Skeletal muscle cell (primary cell): ENCODE results near the gene TNFSF10.
"Not testable (repeated sequence)": the region's sequence is repeated elsewhere in the genome, so short reads cannot be mapped to it uniquely, and the experiment has no call there.

Source experiments
- DNase-seq: peaks from one replicate; pipeline ENCODE4 v3.0.0-alpha.2; 2010; ENCODE audit warnings: low read depth
- H3K4me3 ChIP-seq: 2 replicates; pipeline ENCODE4 v1.5.1; 2011; ENCODE audit warnings: low read depth, mild to moderate bottlenecking, control low read depth, low read length, moderate library complexity

TNFSF10 gene

GRCh38 chr3:172522871-172523818, at the start of gene TNFSF10:
TNFSF10 (minus strand) TSS chr3:172523430; CDS start chr3:172523384, 46 bp downstream.
- no peak for DNase-seq

GRCh38 chr3:172569128-172570008, 46.1 kb upstream of the TNFSF10 start:
- DNase-seq = no peak

More at GRCh38 chr3:172522871-172523818, at the start of gene TNFSF10:
- peak within 1 kb of the TSS; percentile 10 for H3K4me3 ChIP-seq

DNA sequence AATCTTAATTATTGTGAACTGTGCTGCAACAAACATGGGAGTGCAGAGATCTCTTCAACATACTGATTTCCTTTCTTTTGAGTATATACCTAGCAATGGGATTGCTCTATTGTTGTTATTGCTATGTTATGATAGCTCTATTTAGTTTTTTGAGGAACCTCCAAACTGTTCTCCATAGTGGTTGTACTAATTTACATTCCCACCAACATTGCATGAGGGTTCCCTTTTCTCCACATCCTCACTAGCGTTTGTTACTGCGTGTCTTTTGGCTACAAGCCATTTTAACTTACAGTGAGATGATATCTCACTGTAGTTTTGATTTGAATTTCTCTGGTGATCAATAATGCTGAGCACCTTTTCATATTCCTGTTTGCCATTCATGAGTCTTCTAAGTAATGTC, 45.5 kb upstream of the TNFSF10 start:
- H3K4me3 ChIP-seq = no peak overlapping the region
- no peak for DNase-seq

More at GRCh38 chr3:172569128-172570008, 46.1 kb upstream of the TNFSF10 start:
- no peak overlapping the region for H3K4me3 ChIP-seq

GRCh38 chr3:172566785-172567184, 43.6 kb upstream of the TNFSF10 start:
- DNase-seq = not testable (repeated sequence)

DNA sequence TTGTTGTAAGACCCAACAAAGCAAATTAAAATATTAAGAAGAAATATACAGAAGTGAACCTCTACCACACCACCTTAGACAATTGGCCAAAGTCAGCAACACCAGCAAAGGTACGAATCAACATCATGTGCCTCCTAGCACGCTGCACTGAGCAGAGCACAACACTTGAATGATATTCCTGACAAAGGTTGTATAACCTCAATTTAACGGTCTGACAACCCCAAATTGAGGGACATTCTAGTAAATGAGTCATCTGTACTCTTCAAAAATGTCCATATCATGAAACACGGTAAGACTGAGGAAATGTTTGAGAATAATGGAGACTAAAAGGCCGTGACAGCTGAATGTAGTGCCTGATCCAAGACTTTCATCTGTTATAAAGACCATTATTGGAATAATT, 41.3 kb upstream of the TNFSF10 start:
- no peak for DNase-seq
- no peak overlapping the region for H3K4me3 ChIP-seq

More at GRCh38 chr3:172566785-172567184, 43.6 kb upstream of the TNFSF10 start:
- H3K4me3 ChIP-seq = not testable (repeated sequence)

GRCh38 chr3:172562871-172563865, 39.9 kb upstream of the TNFSF10 start:
- H3K4me3 ChIP-seq = no peak overlapping the region
- peak; percentile 83 for DNase-seq

DNA sequence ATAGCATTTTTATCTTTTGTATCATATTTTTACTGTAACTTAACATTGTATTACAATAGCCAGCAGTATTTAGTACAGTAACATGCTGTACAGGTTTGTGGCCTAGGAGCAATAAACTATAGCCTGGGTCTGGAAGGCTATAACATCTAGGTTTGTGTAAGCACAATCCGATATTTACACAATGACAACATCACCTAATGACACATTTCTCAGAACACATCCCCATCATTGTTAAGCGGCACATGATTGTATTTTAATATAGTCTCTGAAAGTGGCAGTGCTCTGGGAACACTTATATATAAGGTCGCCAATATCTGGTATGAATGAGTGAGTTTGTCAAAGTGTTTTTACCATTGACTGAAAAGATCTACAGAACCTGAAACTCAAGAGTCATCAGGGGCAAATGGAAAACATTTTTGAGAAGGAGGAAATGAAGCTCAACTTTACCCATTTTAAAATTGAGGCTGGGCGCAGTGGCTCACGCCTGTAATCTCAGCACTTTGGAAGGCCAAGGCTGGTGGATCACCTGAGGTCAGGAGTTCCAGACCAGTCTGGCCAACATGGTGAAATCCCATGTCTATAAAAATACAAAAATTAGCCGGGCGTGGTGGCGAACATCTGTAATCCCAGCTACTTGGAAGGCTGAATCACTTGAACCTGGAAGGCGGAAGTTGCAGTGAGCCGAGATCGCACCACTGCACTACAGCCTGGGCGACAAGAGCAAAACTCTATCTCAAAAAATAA, 38.8 kb upstream of the TNFSF10 start:
- no peak for DNase-seq
- H3K4me3 ChIP-seq = no peak overlapping the region

- no peak overlapping the region for H3K4me3 ChIP-seq
- no peak for DNase-seq
Observed at GRCh38 chr3:172560586-172560985, 37.4 kb upstream of the TNFSF10 start.

DNA sequence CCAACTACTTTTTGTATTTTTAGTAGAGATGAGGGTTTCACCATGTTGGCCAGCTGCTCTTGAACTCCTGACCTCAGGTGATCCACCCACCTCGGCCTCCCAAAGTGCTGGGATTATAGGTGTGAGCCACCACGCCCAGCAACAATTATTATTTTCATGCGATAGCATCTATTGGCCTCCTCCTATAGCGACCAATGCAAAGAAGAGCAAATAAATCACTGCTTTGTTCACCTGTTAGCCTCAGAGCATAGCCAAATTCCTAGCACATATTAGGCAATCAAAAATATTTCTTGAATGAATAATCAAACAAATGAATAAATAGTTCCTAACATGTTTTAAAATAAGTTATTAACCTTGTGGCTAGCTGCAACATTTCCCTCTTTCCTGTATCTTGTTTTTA, 36.8 kb upstream of the TNFSF10 start:
- H3K4me3 ChIP-seq = no peak overlapping the region
- no peak for DNase-seq

- DNase-seq = no peak
Observed at GRCh38 chr3:172559020-172559419, 35.8 kb upstream of the TNFSF10 start.

DNA sequence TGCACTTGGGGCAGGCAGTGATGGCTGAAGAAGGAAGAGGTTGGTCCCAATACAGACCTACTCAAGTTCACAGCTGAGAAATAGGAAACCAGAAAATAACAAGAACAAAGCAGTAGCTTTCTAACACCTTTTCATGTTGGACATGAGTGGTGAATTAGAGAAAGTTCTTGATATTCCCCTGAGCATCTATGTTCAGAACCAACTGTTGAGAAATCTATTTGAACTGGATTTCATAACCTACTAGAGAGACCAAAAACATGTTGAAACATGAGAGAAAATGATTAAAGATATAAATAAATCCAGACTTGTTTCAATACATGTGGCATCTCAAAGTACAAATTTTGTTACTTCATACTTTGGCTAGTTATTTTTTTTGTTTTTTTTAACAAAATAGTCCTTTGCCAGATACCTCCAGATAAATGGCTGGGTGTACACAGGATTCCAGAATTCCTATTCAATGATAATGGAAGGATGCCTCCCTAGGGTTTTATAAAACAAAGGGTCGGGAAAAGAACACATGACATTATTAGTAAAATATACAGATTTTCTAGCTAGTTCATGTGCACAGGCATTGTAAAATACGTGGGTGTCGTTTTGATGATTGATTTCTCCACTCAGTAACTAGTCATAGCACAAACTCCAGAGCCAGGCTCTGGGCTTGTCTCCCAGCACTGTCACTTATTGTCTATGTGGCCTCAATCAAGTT, 34.4 kb upstream of the TNFSF10 start:
- DNase-seq = peak; percentile 67
- no peak overlapping the region for H3K4me3 ChIP-seq

More at GRCh38 chr3:172559020-172559419, 35.8 kb upstream of the TNFSF10 start:
- no peak overlapping the region for H3K4me3 ChIP-seq

DNA sequence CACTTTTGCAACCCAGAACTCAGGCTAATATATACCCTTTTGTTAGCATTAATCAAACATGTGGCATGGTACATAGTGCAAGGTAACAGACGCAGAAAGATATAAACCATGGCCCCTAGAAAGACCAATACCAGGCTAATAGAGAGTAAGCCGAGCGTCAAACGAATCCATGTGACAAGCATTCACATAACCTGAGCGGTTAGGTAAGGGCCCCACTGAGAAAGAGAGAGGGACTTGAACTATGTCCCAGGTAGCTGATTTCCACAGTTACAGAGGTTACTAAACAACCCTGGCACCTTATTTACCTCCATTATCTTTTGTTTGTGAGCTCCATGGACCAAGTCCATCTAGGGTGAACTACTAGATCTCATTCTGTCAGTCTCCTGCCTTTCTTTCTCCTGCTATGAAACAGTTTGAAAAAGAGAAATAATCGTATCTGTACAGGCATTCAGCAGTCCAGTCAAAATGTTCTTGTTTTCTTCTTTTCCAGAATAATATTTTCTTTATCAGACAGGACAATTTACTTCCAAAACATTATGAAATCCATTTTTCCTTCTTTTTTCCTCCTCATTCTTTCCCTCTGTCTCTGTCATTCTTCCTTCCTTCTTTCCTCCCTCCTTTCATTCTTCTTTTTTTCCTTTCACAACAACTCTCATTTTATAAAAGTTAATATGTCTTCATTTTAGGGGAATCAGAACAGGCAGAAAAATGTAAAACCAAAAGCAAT, 30.5 kb upstream of the TNFSF10 start:
- no peak overlapping the region for H3K4me3 ChIP-seq
- no peak for DNase-seq

DNA sequence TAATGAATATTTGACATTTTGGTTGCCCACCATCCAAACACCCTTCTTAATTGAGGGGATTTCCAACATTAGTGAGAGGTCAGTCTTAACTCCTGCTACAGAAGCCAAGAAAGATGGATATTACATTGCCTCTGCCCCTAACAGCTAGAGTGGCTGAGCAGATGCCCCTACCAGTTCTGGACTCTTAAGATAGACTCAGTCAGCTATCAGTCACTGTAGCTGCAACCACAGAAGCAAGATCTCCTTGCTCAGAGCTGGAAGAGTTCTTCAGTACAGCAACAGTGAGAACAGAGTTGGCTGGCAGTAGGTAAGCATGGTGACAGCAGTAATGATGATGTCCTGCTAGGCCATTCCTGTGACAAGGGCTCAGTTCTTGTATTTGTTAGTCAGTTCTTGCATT, 29.4 kb upstream of the TNFSF10 start:
- no peak for DNase-seq

DNA sequence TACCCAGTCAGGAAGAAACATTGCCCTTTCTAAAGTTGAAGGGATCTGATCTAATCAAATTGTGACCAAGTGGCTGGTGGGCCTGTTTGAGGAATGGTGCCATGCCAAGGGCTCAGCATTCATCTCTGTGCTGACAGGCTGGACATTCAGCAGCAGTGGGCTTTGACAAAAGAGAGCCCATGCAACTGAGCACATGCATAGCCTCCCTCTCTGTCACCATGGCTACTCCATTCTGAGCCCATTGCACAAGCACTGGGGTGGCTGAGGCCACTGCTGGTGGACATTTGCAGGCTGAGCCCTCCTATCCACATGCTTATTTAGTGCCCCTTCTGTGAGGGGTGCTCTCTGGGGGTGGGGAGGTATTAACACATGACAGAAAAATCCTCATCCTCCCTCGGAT, 28.6 kb upstream of the TNFSF10 start:
- DNase-seq = no peak
- H3K4me3 ChIP-seq = no peak overlapping the region

More for the DNA sequence above, 29.4 kb upstream of the TNFSF10 start:
- H3K4me3 ChIP-seq = no peak overlapping the region

DNA sequence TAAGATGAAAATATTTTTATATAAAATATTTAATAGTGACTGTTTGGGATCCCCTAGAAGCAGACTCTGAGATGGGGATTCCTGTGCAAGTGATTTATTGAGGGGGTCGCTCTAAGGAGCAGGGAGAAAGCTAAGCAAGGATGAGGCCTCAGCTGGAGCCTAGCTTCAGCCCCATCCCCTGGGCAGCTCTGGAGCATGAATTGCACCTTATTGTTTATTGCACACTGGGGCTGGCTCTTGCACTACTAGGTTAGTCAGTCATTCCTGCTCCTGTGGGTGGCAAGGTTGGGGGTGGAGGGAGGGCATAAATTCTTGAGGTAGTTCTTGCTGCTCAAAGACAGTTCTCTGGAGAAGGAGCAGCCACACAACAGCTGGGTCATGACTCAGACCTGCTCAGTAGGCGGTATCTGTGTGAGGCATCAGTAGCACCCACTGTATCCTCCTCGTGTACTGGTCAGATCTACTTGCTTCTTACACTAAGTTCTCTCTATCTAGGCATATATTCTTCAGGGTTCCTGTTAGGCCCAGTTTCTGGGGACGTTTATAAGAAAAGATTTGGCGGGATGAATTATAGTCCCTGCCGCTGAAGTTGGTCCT, 27.2 kb upstream of the TNFSF10 start:
- no peak overlapping the region for H3K4me3 ChIP-seq
- DNase-seq = peak; percentile 92

DNA sequence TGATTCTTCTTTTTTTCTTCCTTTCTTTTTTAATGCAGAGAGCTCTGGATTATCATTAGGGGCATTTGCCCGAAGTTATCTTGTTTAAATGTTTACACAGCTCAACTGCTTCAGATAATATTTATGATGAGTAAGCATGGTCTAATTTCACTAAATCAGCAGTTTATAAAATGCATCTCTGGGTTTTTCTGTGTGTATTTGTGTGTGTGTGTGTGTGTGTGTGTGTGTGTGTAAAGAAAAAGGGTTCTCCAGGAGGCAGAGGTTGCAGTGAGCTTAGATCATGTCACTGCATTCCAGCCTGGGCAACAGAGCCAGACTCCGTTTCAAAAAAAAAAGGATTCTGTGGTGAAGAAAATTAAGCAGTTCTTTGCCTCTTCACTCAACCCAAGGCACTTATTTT, 25.9 kb upstream of the TNFSF10 start:
- DNase-seq = no peak
- no peak overlapping the region for H3K4me3 ChIP-seq
